ENCODE data around the gene WWOX. TPM values are rescaled to one million over a fixed set of nuclear protein-coding genes. Genes with fewer than 3 reads are reported as not detected.
"Not testable (repeated sequence)": the region's sequence is repeated elsewhere in the genome, so short reads cannot be mapped to it uniquely, and the experiment has no call there.

Gene WWOX
- 1 to 10 TPM in 5 of 6 experiments, under 1 TPM in 1; 0.46 to 3.4 (median 1.3) TPM for total RNA-seq (2021; fragmentation: NEBNext Ultra II Directional; extraction: Animal tissue kit (Norgen Biotek cat#: 25700))
- long read RNA-seq, result 0 reads

- Mint-ChIP-seq H3K4me3 (peak within 1 kb of the TSS; percentile 89), H3K9me3 (no peaks in the 10 kb centered on the region), H3K27ac (peak within 1 kb of the TSS; percentile 82), H3K4me1 (ENCODE audit: low read depth) (peaks cover 6% of the 10 kb centered on the region), H3K27me3 (ENCODE audit: insufficient read depth) (no peaks in the 10 kb centered on the region), H3K36me3 (ENCODE audit: low read depth) (no peaks in the 10 kb centered on the region)
- DNase-seq, result peak; percentile 97
- TF ChIP-seq, protein P1, sequence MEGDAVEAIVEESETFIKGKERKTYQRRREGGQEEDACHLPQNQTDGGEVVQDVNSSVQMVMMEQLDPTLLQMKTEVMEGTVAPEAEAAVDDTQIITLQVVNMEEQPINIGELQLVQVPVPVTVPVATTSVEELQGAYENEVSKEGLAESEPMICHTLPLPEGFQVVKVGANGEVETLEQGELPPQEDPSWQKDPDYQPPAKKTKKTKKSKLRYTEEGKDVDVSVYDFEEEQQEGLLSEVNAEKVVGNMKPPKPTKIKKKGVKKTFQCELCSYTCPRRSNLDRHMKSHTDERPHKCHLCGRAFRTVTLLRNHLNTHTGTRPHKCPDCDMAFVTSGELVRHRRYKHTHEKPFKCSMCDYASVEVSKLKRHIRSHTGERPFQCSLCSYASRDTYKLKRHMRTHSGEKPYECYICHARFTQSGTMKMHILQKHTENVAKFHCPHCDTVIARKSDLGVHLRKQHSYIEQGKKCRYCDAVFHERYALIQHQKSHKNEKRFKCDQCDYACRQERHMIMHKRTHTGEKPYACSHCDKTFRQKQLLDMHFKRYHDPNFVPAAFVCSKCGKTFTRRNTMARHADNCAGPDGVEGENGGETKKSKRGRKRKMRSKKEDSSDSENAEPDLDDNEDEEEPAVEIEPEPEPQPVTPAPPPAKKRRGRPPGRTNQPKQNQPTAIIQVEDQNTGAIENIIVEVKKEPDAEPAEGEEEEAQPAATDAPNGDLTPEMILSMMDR (IDR thresholded peaks at IDR 0.05), result peak; percentile 88
Measured at GRCh38 chr16:78099271-78100111, at the start of gene WWOX. Gene WWOX, plus strand, starts transcription at chr16:78099654.

DNA sequence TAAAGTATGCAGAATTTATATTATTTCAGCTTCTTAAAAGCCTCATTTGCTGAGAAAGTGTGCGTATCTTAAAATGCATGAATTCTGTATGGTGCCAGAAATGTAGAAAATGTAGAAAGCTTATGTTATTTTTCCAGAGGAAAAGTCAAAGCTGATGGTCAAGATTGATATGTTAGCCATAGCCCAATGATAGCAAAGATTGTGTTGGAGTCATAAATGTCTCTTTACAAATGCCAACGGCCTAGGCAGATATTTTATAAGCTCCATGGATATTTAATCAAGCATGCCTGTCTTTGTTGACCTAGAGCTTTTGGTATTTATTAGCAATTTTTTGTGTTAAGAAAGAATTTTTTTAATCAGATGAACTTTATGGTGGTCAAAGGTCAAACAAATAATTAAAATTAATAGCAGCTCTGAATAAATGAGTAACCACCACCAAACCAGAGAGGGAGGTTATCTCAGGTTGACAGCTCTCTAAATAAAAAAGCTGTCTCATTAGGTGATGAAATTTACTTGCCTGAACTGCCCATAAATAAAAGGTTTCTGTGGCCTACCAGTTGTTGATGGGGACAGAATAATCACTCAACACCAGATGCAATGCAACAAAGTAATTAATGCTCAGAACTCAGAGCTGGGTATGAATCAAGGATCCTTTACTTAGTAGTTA lies 48.6 kb upstream of the WWOX start:
- H3K36me3 Mint-ChIP-seq (ENCODE audit: low read depth), result no peaks in the 10 kb centered on the region; the same call in 1 of the 2 replicates
- H3K27ac Mint-ChIP-seq, result no peak overlapping the region
- no peak overlapping the region for H3K4me3 Mint-ChIP-seq
- no peak for DNase-seq
- peaks cover 37% of the 10 kb centered on the region for H3K9me3 Mint-ChIP-seq
- TF ChIP-seq, protein P1 (IDR thresholded peaks at IDR 0.05), result no peak
- no peaks in the 10 kb centered on the region for H3K4me1 Mint-ChIP-seq (ENCODE audit: low read depth)
- H3K27me3 Mint-ChIP-seq (ENCODE audit: insufficient read depth), result no peaks in the 10 kb centered on the region; the same call in none of the 2 replicates

DNA sequence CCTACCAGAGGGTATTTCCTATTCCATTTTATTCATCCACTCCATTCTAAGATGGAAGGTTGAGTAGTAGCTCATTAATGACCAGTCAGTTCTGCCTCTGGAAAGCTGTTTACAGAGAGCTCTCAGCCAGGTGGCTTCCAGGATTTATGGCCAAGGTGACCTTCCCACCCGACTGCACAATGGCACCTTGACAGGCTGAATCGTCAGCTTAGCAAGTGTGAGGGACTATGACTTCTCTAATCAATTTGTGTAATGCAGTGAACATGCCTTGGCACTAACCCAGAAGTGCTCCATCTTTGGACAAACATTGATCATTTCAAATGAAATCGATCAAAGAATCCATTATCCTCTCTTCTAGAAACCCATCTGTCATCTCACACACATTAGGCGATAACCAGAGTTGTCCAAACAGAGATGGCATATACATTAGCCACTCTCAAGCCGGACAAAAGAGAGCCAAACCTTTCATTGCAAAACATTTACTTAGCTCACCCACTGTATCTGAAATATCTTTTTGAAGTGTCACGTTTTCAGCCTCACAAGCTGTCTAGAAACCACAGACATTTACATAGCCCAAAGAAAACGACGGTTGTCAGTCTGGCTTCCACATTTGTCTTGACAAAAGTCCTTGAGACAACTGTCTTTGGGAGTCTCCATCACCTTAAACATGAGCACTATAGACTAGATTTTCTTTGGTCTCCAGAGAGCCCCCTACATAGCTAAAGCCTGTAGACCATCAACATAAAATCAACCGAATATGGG lies 41.5 kb upstream of the WWOX start:
- Mint-ChIP-seq H3K4me3 (no peak overlapping the region), H3K27me3 (ENCODE audit: insufficient read depth) (no peaks in the 10 kb centered on the region; the same call in none of the 2 replicates)
- TF ChIP-seq, protein P1 (IDR thresholded peaks at IDR 0.05), result no peak

GRCh38 chr16:78059806-78060205 lies 39.6 kb upstream of the WWOX start:
- H3K4me1 Mint-ChIP-seq (ENCODE audit: low read depth); H3K27ac Mint-ChIP-seq; H3K36me3 Mint-ChIP-seq (ENCODE audit: low read depth); H3K4me3 Mint-ChIP-seq; DNase-seq; H3K27me3 Mint-ChIP-seq (ENCODE audit: insufficient read depth): not testable (repeated sequence)
- peaks cover 56% of the 10 kb centered on the region for H3K9me3 Mint-ChIP-seq

More for the DNA sequence above, 41.5 kb upstream of the WWOX start:
- no peak for DNase-seq
- Mint-ChIP-seq H3K4me1 (ENCODE audit: low read depth) (no peaks in the 10 kb centered on the region), H3K27ac (no peak overlapping the region), H3K36me3 (ENCODE audit: low read depth) (peaks cover 5% of the 10 kb centered on the region), H3K9me3 (peaks cover 58% of the 10 kb centered on the region)

DNA sequence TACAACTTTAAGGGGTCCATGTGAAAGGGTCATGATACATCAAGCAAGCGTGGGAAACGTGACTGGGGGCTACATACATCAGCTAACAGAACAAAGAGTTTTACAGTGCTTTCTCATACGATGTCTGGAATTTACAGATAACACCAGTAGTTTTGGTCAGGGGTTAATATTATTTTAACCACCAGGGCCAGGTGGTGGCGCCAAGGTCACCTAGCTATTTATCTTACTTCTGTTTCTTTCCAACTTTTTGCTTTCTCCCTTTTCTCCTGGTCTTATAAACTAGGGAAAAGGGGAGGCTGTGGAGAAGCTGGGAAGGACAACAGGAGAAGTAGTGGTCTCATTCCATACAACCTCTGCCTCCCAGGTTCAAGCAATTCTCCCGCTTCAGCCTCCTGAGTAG lies 39.2 kb upstream of the WWOX start:
- H3K9me3 Mint-ChIP-seq, result peaks cover 56% of the 10 kb centered on the region
- no peak overlapping the region for H3K27ac Mint-ChIP-seq
- TF ChIP-seq, protein P1 (IDR thresholded peaks at IDR 0.05), result no peak
- H3K36me3 Mint-ChIP-seq (ENCODE audit: low read depth), result peaks cover 5% of the 10 kb centered on the region
- no peaks in the 10 kb centered on the region; the same call in none of the 2 replicates for H3K27me3 Mint-ChIP-seq (ENCODE audit: insufficient read depth)
- no peaks in the 10 kb centered on the region for H3K4me1 Mint-ChIP-seq (ENCODE audit: low read depth)
- DNase-seq, result no peak
- H3K4me3 Mint-ChIP-seq, result no peak overlapping the region
